Testis (tissue), 2 donors: ENCODE results near the gene RBM43.

Experiments used
- CTCF ChIP-seq, 3 experiments: fragments of 450-650 bp in 2 of 3; fragments of 200-600 bp in 1 of 3; sonication (generic) in 1 of 3; IDR thresholded peaks; one replicate each; pipeline ENCODE4 v1.5.1; 2016 to 2019; ENCODE audit warnings: antibody characterized with exemption in 3 of 3, mild to moderate bottlenecking in 2 of 3, moderate library complexity in 1 of 3
- POLR2A ChIP-seq: fragments of 450-650 bp; IDR thresholded peaks from one replicate; pipeline ENCODE4 v1.6.1; 2017; ENCODE audit warnings: antibody characterized with exemption, mild to moderate bottlenecking, moderate library complexity

GRCh38 chr2:151265991-151266390, 4.3 kb upstream of the RBM43 start:
- TF ChIP-seq CTCF (IDR thresholded peaks at IDR 0.05) = no peak
- TF ChIP-seq POLR2A = no peak
